HepG2 (cell line): ENCODE measurements around the gene NIN. TPM values are rescaled to one million over a fixed set of nuclear protein-coding genes. Genes with fewer than 3 reads are reported as not detected.

Experiments
- ATAC-seq: fragments of 200-7000 bp; cut with Tn5 transposase; 3 replicates; pipeline ENCODE4 v1.9.1; 2020; ENCODE audit warnings: mild to moderate bottlenecking, moderate library complexity
- BruUV-seq: library from RNA; stranded (reverse); fragments of 400-500 nt; replicated peaks from 2 replicates; lab custom pipeline; 2021; lab: Mats Ljungman, UMichigan
- CTCF ChIA-PET: fragments of 300-600 bp; formaldehyde crosslinking; extraction: SDS; loops from one replicate; lab custom pipeline; 2021; ENCODE audit warnings: low total read pairs, inconsistent platforms, low intra/inter-chr PET ratio; lab: Yijun Ruan, JAX
- POLR2A ChIA-PET: fragments of 350-600 bp; sonication (Branson Sonifier 250); formaldehyde crosslinking; loops from one replicate; lab custom pipeline; 2020; ENCODE audit warnings: antibody characterized with exemption, inconsistent platforms; lab: Yijun Ruan, JAX
- DNase-seq: peaks from one replicate; pipeline ENCODE4 v3.0.0-alpha.2; 2015; ENCODE audit warnings: low spot score
- FAIRE-seq: peaks from 3 replicates; lab custom pipeline; 2011; peaks lifted over from hg19 to GRCh38; lab: Jason Lieb, UNC
- H2AFZ ChIP-seq: one replicate; pipeline ENCODE4 v1.6.1; 2011; ENCODE audit warnings: low read length, inconsistent platforms
- H3K27ac ChIP-seq: fragments of 300-600 bp; 3 replicates; pipeline ENCODE4 v1.8.0; 2011; ENCODE audit warnings: mixed run types, mild to moderate bottlenecking, mixed read lengths, low read length, inconsistent platforms; ENCODE audit not compliant: insufficient read depth; ENCODE audit errors: extremely low read length
- H3K27me3 ChIP-seq, 2 experiments: fragments of 200-600 bp in 1 of 2; 2 replicates in 1 of 2; 3 replicates in 1 of 2; pipeline versions ENCODE4 v1.6.0 to v1.8.0; 2011; ENCODE audit warnings: low read length in 2 of 2, mild to moderate bottlenecking in 2 of 2, moderate library complexity in 2 of 2, inconsistent platforms in 1 of 2; ENCODE audit not compliant: insufficient read depth in 2 of 2, control insufficient read depth in 1 of 2
- H3K36me3 ChIP-seq, 2 experiments: fragments of 200-600 bp in 1 of 2; replicated peaks in 1 of 2; 2 replicates in 1 of 2; 3 replicates in 1 of 2; pipeline versions ENCODE4 v1.5.1 to v1.8.0; 2011; ENCODE audit warnings: low read length in 2 of 2, inconsistent platforms in 1 of 2; ENCODE audit not compliant: insufficient read depth in 2 of 2, control insufficient read depth in 1 of 2
- H3K4me1 ChIP-seq: 2 replicates; pipeline ENCODE4 v1.5.1; 2012; ENCODE audit warnings: low read length, inconsistent platforms; ENCODE audit not compliant: insufficient read depth
- H3K4me2 ChIP-seq: 2 replicates; pipeline ENCODE4 v1.6.0; 2011; ENCODE audit warnings: low read depth, low read length, inconsistent platforms
- H3K4me3 ChIP-seq, 3 experiments: fragments of 200-600 bp in 1 of 3; sonication (generic), shearing (Covaris generic) in 1 of 3; replicated peaks in 1 of 3; 2 replicates each; pipeline ENCODE4 v1.5.1; 2011 to 2016; ENCODE audit warnings: low read length in 3 of 3, inconsistent platforms in 2 of 3, low read depth in 2 of 3, mild to moderate bottlenecking in 2 of 3, control low read depth in 1 of 3, mixed read lengths in 1 of 3; ENCODE audit not compliant: insufficient read depth in 1 of 3
- H3K79me2 ChIP-seq: one replicate; pipeline ENCODE4 v1.6.1; 2011; ENCODE audit warnings: low read length, inconsistent platforms; ENCODE audit not compliant: insufficient read depth
- H3K9ac ChIP-seq: 2 replicates; pipeline ENCODE4 v1.6.0; 2011; ENCODE audit warnings: mild to moderate bottlenecking, low read depth, low read length, inconsistent platforms; ENCODE audit not compliant: insufficient read depth
- H3K9me3 ChIP-seq: 2 replicates; pipeline ENCODE4 v1.5.1; 2012; ENCODE audit warnings: mild to moderate bottlenecking, low read length
- H4K20me1 ChIP-seq: 2 replicates; pipeline ENCODE4 v1.6.0; 2011; ENCODE audit warnings: inconsistent platforms, mild to moderate bottlenecking, low read length, moderate library complexity; ENCODE audit not compliant: insufficient read depth
- DNMT3B ChIP-seq: conservative IDR thresholded peaks from 2 replicates; pipeline ENCODE4 v1.6.1; 2016; ENCODE audit warnings: missing biosample characterization, control low read depth
- GABPA ChIP-seq, 2 experiments: IDR thresholded peaks; 2 replicates each; pipeline ENCODE4 v1.6.1; 2011 to 2016; ENCODE audit warnings: low read depth in 2 of 2, low read length in 1 of 2, missing biosample characterization in 1 of 2, missing genetic modification characterization in 1 of 2
- STAT5B ChIP-seq: sonication (generic); formaldehyde crosslinking; IDR thresholded peaks from 2 replicates; pipeline ENCODE4 v1.4.0; 2020; ENCODE audit warnings: missing genetic modification reagents
- ZBTB42 ChIP-seq: sonication (generic); formaldehyde crosslinking; IDR thresholded peaks from 2 replicates; pipeline ENCODE4 v1.5.0; 2020; ENCODE audit warnings: mild to moderate bottlenecking, missing genetic modification reagents
- ZNF329 ChIP-seq: sonication (generic); formaldehyde crosslinking; IDR thresholded peaks from 2 replicates; pipeline ENCODE4 v1.9.0; 2021; ENCODE audit warnings: low read depth, mild to moderate bottlenecking, missing genetic modification reagents
- WGBS: methylation state at CpG from one replicate; pipeline ENCODE4 v1.1.6; 2017; ENCODE audit warnings: low lambda C conversion rate; 5-methylcytosine and 5-hydroxymethylcytosine counted together
- in situ Hi-C: cut with HindIII; loops from 2 replicates; pipeline ENCODE4 v1.10.0; 2017; ENCODE audit warnings: low pct_unique_long_range_greater_than_20kb; ENCODE audit not compliant: extremely low pct_ligation_motif_present
- intact Hi-C: fragments of 100-400 bp; cut with micrococcal nuclease; formaldehyde crosslinking; loops from one replicate; pipeline ENCODE4 v1.10.0; 2022; ENCODE audit not compliant: unreplicated experiment
- polyA plus RNA-seq, 8 experiments: library from polyadenylated mRNA; depleted of rRNA in 3 of 8; stranded (reverse) in 7 of 8; unstranded in 1 of 8; fragments of >200 nt; fragmentation: Illumina TruSeq in 4 of 8; extraction: Trizol in 4 of 8; gene quantifications; 2 replicates each; pipeline versions ENCODE4 v1.2.1 to v1.2.3, GENCODE V29; 2011 to 2016; ENCODE audit warnings: low read depth in 4 of 8, missing spikeins in 1 of 8, mixed read lengths in 1 of 8; ENCODE audit not compliant: insufficient read depth in 1 of 8
- total RNA-seq, 5 experiments: library from RNA; depleted of rRNA; stranded (reverse); fragments of >200 nt; fragmentation: Illumina TruSeq; extraction: Trizol; gene quantifications; 2 replicates each; pipeline ENCODE4 v1.2.3, GENCODE V29; 2016; ENCODE audit warnings: low read depth in 1 of 5

The NIN gene
- total and polyA plus RNA-seq, 2 of the 13 experiments (the other 11 are each of a cell fraction or from before 2014, with no cell fraction given) = 2.8 to 9.7 TPM

GRCh38 chr14:50770586-50770985 lies 60.4 kb downstream of the NIN start:
- no peak overlapping the region for H3K4me3 ChIP-seq
- no peaks in the 10 kb centered on the region for H3K4me1 ChIP-seq
- no peak overlapping the region for H3K27ac ChIP-seq
- H3K9ac ChIP-seq = no peak overlapping the region
- ChIA-PET CTCF (no interaction called here), POLR2A (no interaction called here)
- in situ Hi-C loops = loop anchor here (5.0 to 10.0 kb wide), 2 partner anchors 156 to 228 kb away; no protein-coding TSS in a partner anchor
- no peak for TF ChIP-seq ZBTB42 (CRISPR knock-in tag)
- no peak for TF ChIP-seq STAT5B
- no peak for TF ChIP-seq DNMT3B
- intact Hi-C loops = no loop called here
- 100% methylated on average over 8 of the region's 8 CpGs for WGBS
- no peaks in the 10 kb centered on the region for H3K27me3 ChIP-seq
- no peak overlapping the region for H2AFZ ChIP-seq
- no TSS peak for BruUV-seq
- FAIRE-seq = no peak
- H3K9me3 ChIP-seq = no peaks in the 10 kb centered on the region
- no peak for ATAC-seq
- no peak for DNase-seq
- no peaks in the 10 kb centered on the region for H3K79me2 ChIP-seq
- H3K4me2 ChIP-seq = no peak overlapping the region
- H3K36me3 ChIP-seq = peaks cover 7 to 30% of the 10 kb centered on the region in 2 experiments; a peak in 4 of 5 replicates
- H4K20me1 ChIP-seq = no peaks in the 10 kb centered on the region

GRCh38 chr14:50769863-50770500 lies 61.0 kb downstream of the NIN start:
- Histone ChIP-seq H3K27ac (no peak overlapping the region), H4K20me1 (no peaks in the 10 kb centered on the region), H3K9ac (no peak overlapping the region), H3K4me3 (no peak overlapping the region), H3K79me2 (no peaks in the 10 kb centered on the region), H3K4me2 (no peak overlapping the region), H3K9me3 (no peaks in the 10 kb centered on the region), H2AFZ (no peak overlapping the region), H3K4me1 (no peaks in the 10 kb centered on the region), H3K27me3 (no peaks in the 10 kb centered on the region), H3K36me3 (peaks cover 7 to 30% of the 10 kb centered on the region in 2 experiments; a peak in 4 of 5 replicates)
- TF ChIP-seq ZNF329 (CRISPR knock-in tag) (no peak), GABPA (IDR thresholded peaks at IDR 0.05; ENCODE audit: low read depth, low read length) (no peak), GABPA (CRISPR knock-in tag; IDR thresholded peaks at IDR 0.05; ENCODE audit: low read depth) (no peak)
- in situ Hi-C loops (loop anchor here (5.0 to 10.0 kb wide), 2 partner anchors 155 to 228 kb away; no protein-coding TSS in a partner anchor), intact Hi-C loops (no loop called here)
- ChIA-PET POLR2A (no interaction called here), CTCF (no interaction called here)
- BruUV-seq = no TSS peak
- ATAC-seq (no peak), DNase-seq (no peak), FAIRE-seq (no peak)
- WGBS = 96% methylated on average over 13 of the region's 13 CpGs
